DMS114 treated with DMSO at 0.1 percent for 48 hours (cell line): ENCODE results near the gene EIF3F.
"Not testable (repeated sequence)": the region's sequence is repeated elsewhere in the genome, so short reads cannot be mapped to it uniquely, and the experiment has no call there.

Source experiments
- DNase-seq: peaks from one replicate; lab custom pipeline; 2025; ENCODE audit not compliant: unreplicated experiment; lab: John Stamatoyannopoulos, UW

The EIF3F gene

DNA sequence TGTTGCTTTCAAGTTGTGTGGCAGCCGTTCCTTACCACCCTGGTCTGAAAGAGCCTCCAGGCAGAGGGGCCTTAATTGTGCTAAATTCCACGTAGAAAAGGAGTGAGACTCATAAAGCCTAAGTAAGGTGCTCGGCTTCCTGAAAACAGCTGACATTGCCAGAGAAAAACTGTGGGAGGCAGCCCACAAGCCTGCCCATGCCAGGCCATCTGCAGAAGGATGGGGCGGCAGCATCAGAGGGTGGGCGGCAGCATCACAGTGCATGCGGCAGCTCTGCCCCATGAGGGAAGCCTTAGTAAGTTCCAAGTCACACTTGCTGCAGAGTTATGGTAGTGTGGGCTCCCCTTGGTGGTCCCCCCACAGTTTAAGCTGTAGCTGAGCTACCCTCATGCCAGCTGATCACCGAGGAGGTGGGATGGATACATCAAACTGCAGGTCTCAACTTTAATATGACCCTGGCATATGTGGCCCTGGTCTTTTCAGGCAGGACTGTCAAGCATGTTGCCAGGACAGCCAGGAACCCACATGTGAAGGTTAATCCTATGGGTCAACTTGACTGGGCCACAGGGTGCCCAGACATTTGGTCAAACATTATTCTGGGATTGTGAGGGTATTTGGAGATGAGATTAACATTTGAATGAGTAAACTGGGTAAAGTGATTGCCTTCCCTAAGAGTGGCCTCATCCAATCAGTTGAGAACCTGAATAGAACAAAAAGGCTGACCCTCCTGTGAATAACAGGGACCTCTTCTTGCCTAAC, 3.1 kb upstream of the EIF3F start:
- DNase-seq = no peak

- DNase-seq = not testable (repeated sequence)
Measured at GRCh38 chr11:7987560-7987883, 385 bp downstream of the EIF3F start.

- DNase-seq = no peak
Measured at GRCh38 chr11:7994581-7995278, 7.6 kb downstream of the EIF3F start.

GRCh38 chr11:7999795-8000194, 12.7 kb downstream of the EIF3F start:
- no peak for DNase-seq

GRCh38 chr11:8000390-8000789, 13.3 kb downstream of the EIF3F start:
- DNase-seq = no peak

GRCh38 chr11:8002676-8003075, 15.5 kb downstream of the EIF3F start:
- no peak for DNase-seq

GRCh38 chr11:8003187-8003586, 16.1 kb downstream of the EIF3F start:
- DNase-seq = no peak

- no peak for DNase-seq
Measured at GRCh38 chr11:8004008-8004407, 16.9 kb downstream of the EIF3F start.

GRCh38 chr11:8005556-8005955, 18.4 kb downstream of the EIF3F start:
- no peak for DNase-seq

GRCh38 chr11:8006349-8006977, 19.3 kb downstream of the EIF3F start:
- peak; percentile 16 for DNase-seq

- no peak for DNase-seq
Measured at GRCh38 chr11:8008212-8008611, 21.1 kb downstream of the EIF3F start.

GRCh38 chr11:8009856-8010255, 22.7 kb downstream of the EIF3F start:
- no peak for DNase-seq

DNA sequence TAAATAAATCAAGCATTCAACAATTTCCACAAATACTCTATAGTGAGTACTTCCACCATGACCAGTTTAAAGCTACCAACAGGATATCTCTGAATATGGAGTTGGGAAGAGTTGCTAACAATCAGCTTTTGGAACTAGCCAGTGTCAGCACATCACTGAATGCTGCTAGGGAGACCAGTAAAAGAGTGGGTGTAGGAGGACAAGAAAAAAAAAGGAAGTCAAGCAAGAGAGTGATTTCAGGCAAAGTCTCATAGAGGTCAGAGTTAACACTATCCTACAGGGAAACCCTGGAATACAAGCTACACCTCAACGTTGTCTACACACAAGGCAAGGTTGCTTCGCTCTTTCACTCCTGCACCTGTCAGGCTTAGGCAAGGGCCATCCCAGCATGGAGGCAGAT, 24.2 kb downstream of the EIF3F start:
- DNase-seq = no peak

DNA sequence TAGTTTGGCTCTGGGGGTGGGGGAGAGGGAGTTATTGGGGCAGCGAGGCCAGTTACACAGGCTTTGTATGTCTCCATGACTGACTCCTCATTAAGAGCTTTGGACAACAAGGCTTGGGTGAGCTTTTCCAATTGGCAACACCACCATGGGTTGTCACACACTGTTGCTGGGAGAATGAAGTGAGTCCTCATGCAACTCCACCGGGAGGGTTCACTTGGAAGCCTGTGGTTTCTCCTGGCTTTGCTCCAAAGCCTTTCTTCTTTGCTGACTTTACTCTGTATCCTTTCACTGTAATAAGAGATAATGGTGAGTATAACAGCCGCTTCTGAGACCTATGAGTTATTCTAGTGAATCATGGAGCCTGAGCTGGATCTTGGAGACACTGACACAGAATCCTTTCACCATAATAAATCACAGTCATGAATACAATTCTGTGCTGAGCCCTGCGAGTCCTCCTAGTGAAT, 24.9 kb downstream of the EIF3F start:
- no peak for DNase-seq

DNA sequence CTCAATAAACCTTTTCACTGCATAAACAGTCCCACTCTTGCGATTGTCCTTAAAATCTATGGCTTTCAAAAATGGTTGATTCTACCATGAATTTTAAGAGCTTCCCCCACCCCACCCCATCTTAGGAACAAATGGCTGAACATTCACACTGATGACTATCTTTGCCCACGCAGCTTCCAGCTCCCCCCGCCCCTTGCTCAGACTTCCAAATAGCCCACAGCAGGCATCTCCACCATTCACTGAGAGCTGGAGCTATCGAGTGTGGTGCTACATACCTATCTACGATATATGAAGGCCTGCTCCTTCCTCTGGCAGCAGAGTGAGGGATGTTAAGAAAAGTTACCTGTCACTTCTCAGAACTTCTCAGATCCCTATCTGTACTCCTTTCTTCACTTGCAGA, 26.7 kb downstream of the EIF3F start:
- no peak for DNase-seq

DNA sequence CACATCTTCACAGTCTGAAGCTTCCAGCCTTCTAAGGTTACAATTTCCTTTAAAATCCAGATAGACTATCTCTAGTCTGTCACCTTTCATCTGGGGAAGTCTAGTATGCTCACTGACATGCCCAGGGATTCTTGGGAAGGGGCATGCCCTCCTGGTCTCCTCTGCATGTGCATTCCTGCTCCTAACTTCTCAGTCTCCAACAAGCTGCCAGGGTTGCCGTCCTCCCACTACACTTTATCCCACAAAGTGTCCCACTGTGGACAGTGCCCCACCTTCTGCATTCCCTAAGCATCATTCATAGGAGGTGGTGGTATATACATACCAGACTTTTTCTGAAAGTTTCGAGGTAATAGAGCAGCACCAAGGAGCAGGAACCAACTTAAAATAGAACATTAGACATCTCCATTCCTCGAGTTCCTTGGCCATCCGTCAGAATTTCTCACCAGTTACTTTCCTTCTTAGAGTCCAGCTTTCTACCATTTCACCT, 28.7 kb downstream of the EIF3F start:
- DNase-seq = no peak

GRCh38 chr11:8016440-8016839, 29.3 kb downstream of the EIF3F start:
- DNase-seq = no peak

- DNase-seq = no peak
Measured at GRCh38 chr11:8017071-8017470, 29.9 kb downstream of the EIF3F start.

GRCh38 chr11:8017894-8018483, 30.9 kb downstream of the EIF3F start:
- no peak for DNase-seq

GRCh38 chr11:8018484-8019313, 31.6 kb downstream of the EIF3F start:
- no peak for DNase-seq
